Ishikawa (cell line): Measurements from ENCODE around the gene MAGED1.

Experiments used
- CEBPB ChIP-seq: IDR thresholded peaks from 2 replicates; pipeline ENCODE4 v1.6.1; 2012
- EGR1 ChIP-seq: IDR thresholded peaks from 2 replicates; pipeline ENCODE4 v1.6.1; 2012
- EP300 ChIP-seq: IDR thresholded peaks from 2 replicates; pipeline ENCODE4 v1.6.1; 2012; ENCODE audit warnings: borderline replicate concordance
- MAX ChIP-seq: IDR thresholded peaks from 2 replicates; pipeline ENCODE4 v1.6.1; 2012
- RAD21 ChIP-seq: IDR thresholded peaks from 2 replicates; pipeline ENCODE4 v1.6.1; 2012; ENCODE audit warnings: low read depth
- REST ChIP-seq: IDR thresholded peaks from 2 replicates; pipeline ENCODE4 v1.6.1; 2012; ENCODE audit warnings: low read depth, mild to moderate bottlenecking
- TAF1 ChIP-seq: IDR thresholded peaks from 2 replicates; pipeline ENCODE4 v1.6.1; 2012; ENCODE audit warnings: low read depth, mild to moderate bottlenecking
- TCF12 ChIP-seq: IDR thresholded peaks from 2 replicates; pipeline ENCODE4 v1.6.1; 2012; ENCODE audit warnings: low read depth
- TEAD4 ChIP-seq: IDR thresholded peaks from 2 replicates; pipeline ENCODE4 v1.6.1; 2012
- YY1 ChIP-seq: IDR thresholded peaks from 2 replicates; pipeline ENCODE4 v1.6.1; 2012; ENCODE audit warnings: low read depth
- ZBTB7A ChIP-seq: IDR thresholded peaks from 2 replicates; pipeline ENCODE4 v1.6.1; 2012; ENCODE audit warnings: low read depth

- no peak for TF ChIP-seq YY1
- no peak for TF ChIP-seq TEAD4
- no peak for TF ChIP-seq REST
- no peak for TF ChIP-seq RAD21
- TF ChIP-seq MAX: no peak
- TF ChIP-seq EP300: no peak
- TF ChIP-seq TCF12: no peak
- TF ChIP-seq ZBTB7A: no peak
- no peak for TF ChIP-seq CEBPB
- no peak for TF ChIP-seq EGR1
- no peak for TF ChIP-seq TAF1
Observed at GRCh38 chrX:51896626-51897025, 3.2 kb downstream of the MAGED1 start.
